Type B pancreatic cell (in vitro differentiated cells): ENCODE results near the gene IRGQ. TPM values are rescaled to one million over a fixed set of nuclear protein-coding genes. Genes with fewer than 3 reads are reported as not detected.
"Not testable (repeated sequence)": the region's sequence is repeated elsewhere in the genome, so short reads cannot be mapped to it uniquely, and the experiment has no call there.

ENCODE experiments used
- DNase-seq: peaks from one replicate; pipeline ENCODE4 v3.0.0; 2021; ENCODE audit warnings: mixed read lengths; ENCODE audit not compliant: unreplicated experiment; ENCODE audit errors: extremely low spot score
- H3K27ac Mint-ChIP-seq: 2 replicates; pipeline ENCODE4 v1.8.0; 2021; ENCODE audit warnings: mild to moderate bottlenecking, mixed read lengths
- H3K27me3 Mint-ChIP-seq: 2 replicates; pipeline ENCODE4 v1.8.0; 2021; ENCODE audit warnings: mixed read lengths
- H3K36me3 Mint-ChIP-seq: 2 replicates; pipeline ENCODE4 v1.8.0; 2021; ENCODE audit warnings: mixed read lengths
- H3K4me1 Mint-ChIP-seq: one replicate; pipeline ENCODE4 v1.8.0; 2021; ENCODE audit warnings: mixed read lengths; ENCODE audit not compliant: unreplicated experiment
- H3K4me3 Mint-ChIP-seq: 2 replicates; pipeline ENCODE4 v1.8.0; 2021; ENCODE audit warnings: mild to moderate bottlenecking, mixed read lengths
- H3K9me3 Mint-ChIP-seq: 2 replicates; pipeline ENCODE4 v1.8.0; 2021; ENCODE audit warnings: mixed read lengths
- total RNA-seq: library from RNA; stranded (reverse); gene quantifications from 2 replicates; pipeline ENCODE4 v1.2.1, GENCODE V29; 2021; ENCODE audit warnings: low replicate concordance
- TF ChIP-seq, protein P1 (sequence below): fragments of 200-600 bp; sonication (generic); conservative IDR thresholded peaks from 2 replicates; pipeline ENCODE4 v1.5.0; 2021; ENCODE audit warnings: antibody characterized with exemption, mild to moderate bottlenecking

IRGQ gene
- total RNA-seq, 1 donor from 2014 or later = 41.5 TPM

DNA sequence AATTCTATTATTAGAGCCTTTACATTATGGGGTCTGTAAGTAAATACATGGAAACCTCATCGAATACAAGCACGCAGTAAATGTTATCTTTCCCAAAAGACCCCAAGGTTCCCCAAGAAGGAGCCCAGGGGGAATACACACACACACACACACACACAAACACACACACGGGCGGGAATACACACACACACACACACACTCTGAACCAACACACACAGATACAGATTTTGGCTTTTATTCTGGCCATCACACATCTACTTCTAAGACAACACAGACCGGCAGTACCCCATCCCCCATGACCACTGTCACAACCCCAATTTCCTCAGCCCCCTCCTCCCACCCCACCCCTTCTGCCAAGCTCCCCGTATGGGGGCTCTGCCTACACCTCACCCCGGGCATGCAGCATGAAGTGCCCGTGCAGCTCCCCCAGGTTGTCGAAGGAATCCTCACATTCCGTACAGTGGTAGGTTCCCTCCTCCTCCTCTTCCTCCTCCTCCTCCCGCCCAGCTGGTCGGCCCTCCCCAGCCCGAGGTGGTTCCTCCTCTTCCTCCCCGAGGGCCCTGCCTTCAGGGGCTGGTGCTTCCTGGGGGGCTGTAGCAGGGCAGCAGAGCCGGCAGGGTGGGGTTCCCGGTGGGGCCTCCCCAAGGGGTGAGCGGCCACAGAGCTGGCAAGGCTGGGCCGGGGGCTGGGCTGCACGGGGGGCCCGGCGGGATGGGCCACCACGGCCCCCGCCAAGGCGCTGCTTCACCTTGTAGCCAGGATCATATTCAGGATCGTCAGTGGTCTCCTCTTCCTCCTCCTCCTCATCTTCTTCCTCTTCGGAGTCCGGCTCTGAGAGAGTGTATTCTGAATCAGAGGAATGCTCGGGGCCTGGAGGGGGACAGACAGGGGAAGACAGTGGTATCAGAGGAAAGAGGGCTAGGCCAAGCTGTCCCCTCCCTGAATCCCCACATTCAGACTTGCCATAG lies 11.6 kb upstream of the IRGQ start:
- Mint-ChIP-seq H3K4me3 (no peak overlapping the region), H3K4me1 (peaks cover 12% of the 10 kb centered on the region), H3K27ac (no peak overlapping the region), H3K9me3 (no peaks in the 10 kb centered on the region), H3K36me3 (peaks cover 17% of the 10 kb centered on the region), H3K27me3 (no peaks in the 10 kb centered on the region)
- TF ChIP-seq, protein P1, sequence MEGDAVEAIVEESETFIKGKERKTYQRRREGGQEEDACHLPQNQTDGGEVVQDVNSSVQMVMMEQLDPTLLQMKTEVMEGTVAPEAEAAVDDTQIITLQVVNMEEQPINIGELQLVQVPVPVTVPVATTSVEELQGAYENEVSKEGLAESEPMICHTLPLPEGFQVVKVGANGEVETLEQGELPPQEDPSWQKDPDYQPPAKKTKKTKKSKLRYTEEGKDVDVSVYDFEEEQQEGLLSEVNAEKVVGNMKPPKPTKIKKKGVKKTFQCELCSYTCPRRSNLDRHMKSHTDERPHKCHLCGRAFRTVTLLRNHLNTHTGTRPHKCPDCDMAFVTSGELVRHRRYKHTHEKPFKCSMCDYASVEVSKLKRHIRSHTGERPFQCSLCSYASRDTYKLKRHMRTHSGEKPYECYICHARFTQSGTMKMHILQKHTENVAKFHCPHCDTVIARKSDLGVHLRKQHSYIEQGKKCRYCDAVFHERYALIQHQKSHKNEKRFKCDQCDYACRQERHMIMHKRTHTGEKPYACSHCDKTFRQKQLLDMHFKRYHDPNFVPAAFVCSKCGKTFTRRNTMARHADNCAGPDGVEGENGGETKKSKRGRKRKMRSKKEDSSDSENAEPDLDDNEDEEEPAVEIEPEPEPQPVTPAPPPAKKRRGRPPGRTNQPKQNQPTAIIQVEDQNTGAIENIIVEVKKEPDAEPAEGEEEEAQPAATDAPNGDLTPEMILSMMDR = no peak
- DNase-seq = no peak

DNA sequence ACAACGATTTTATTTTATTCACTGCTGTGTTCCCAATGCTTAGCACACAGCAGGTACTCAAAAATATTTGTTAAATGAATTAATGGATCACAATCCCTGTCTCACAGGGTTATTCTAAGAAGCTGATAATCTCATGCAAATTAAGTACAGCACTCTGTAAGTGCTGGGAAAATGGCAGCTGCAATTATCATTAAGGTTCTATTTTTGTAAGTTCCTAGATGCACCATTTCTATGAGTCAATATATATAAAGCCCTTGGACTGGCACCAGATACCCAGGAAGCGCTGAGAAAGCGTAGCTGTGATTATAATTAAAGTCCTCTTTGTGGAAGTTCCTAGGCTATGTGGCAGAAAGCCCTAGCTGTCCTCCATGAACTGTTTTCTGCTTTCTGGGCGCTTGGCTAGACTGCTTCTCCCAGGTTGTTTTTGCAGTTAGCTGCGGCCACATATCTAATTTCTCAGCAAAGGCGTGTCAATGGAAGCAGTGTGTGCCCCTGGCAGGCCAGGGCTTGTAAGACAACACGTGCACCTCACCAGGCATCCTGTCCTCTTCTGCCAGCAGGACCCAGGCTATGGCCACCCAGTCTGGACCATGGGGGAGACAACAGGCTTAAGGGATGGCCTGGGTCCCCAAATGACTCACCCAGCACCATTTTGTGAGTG lies 10.8 kb upstream of the IRGQ start:
- H3K27me3 Mint-ChIP-seq = no peaks in the 10 kb centered on the region

DNA sequence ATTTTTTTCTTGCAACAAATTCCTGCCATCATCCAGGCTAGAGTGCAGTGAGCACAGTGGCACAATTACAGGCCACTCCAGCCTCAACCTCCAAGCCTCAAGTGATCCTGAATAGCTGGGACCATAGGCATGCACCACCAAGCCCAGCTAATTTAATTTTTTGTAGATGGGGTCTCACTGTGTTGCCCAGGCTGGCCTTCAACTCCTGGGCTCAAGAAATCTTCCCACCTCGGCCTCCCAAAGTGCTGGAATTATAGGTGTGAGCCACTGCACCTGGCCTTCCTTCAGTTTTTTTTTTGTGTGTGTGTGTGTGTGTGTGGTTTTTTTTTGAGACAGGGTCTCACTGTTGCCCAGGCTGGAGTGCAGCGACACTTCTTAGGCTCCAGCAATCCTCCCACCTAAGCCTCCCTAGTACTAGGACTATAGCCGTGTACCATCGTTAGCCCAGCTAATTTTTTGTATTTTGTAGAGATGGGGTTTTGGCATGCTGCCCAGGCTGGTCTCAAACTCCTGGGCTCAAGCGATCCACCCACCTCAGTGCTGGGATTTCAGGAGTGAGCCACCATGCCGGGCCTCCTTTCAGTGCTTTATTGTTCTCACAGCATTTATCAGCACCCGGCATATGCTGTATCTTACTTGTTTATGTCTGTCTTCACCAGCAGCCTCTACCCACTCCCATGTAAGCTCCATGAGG lies 10.1 kb upstream of the IRGQ start:
- H3K36me3 Mint-ChIP-seq = peaks cover 9% of the 10 kb centered on the region
- H3K27me3 Mint-ChIP-seq = no peaks in the 10 kb centered on the region
- no peak for DNase-seq
- H3K9me3 Mint-ChIP-seq = no peaks in the 10 kb centered on the region
- TF ChIP-seq, protein P1 = no peak
- H3K4me3 Mint-ChIP-seq = no peak overlapping the region
- H3K27ac Mint-ChIP-seq = no peak overlapping the region
- H3K4me1 Mint-ChIP-seq = peaks cover 6% of the 10 kb centered on the region

More for the DNA sequence above, 10.8 kb upstream of the IRGQ start:
- TF ChIP-seq, protein P1 = no peak
- Mint-ChIP-seq H3K4me1 (peaks cover 9% of the 10 kb centered on the region), H3K4me3 (no peak overlapping the region), H3K36me3 (peaks cover 10% of the 10 kb centered on the region), H3K9me3 (no peaks in the 10 kb centered on the region), H3K27ac (no peak overlapping the region)
- DNase-seq = no peak

DNA sequence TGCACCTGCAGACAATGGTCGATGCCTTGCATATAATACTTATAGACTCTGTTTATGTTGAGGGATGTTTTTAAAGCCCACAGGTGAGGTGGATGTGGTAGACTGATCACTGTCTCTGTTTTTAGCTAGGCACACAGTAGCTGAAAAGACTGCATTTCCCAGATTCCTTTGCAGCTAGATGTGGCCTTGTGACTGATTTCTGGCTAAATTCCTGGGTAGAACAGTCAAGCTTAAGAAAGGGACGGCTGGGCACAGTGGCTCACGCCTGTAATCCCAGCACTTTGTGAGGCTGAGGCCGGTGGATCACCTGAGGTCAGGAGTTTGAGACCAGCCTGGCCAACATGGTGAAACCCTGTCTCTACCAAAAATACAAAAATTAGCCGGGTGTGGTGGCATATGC lies 4.4 kb upstream of the IRGQ start:
- H3K27ac Mint-ChIP-seq, H3K36me3 Mint-ChIP-seq, H3K27me3 Mint-ChIP-seq, H3K4me3 Mint-ChIP-seq, DNase-seq, H3K9me3 Mint-ChIP-seq: not testable (repeated sequence)
- peaks cover 18% of the 10 kb centered on the region for H3K4me1 Mint-ChIP-seq

DNA sequence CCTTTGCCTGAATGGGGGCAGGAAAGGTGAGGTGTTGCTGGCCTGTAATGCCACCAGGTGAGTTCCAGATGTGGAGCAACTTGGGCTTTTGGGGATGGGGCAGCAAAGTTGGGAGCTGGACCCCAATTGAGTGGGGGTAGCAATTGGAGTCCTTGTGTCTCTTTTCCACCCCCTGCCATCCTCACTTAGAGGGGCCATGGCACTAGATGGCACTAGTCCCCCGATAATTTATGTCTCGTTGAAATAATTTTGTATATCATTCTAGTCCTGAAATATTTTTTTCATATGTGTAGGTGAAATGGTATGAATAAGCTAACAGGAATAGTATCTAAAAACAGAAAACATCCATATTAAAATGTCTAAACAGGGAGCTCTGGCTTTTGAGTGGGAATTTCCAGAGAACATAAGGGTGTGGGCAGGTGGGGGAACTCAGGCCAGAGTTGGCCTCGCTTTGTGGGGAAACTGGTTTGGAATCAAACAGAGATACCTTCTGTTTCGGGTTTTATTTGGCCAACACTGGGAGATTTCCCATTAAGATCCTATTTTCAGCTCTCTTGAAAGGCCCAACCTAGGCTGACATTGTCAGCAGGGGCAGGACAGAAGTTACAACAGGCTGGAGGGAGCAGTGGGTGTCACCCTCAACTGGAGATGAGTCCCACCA lies 3.8 kb upstream of the IRGQ start:
- Mint-ChIP-seq H3K36me3 (peaks cover 3% of the 10 kb centered on the region), H3K27ac (no peak overlapping the region), H3K9me3 (no peaks in the 10 kb centered on the region), H3K4me3 (no peak overlapping the region), H3K27me3 (peaks cover 2% of the 10 kb centered on the region), H3K4me1 (peaks cover 18% of the 10 kb centered on the region)
- TF ChIP-seq, protein P1 = no peak
- no peak for DNase-seq
